Gastrocnemius medialis (tissue), 4 donors: ENCODE data around the gene LRRC66. TPM values are rescaled to one million over a fixed set of nuclear protein-coding genes. Genes with fewer than 3 reads are reported as not detected.
A peak's percentile ranks its signal among the peaks of the same experiment; 100 is the strongest.

Experiments used
- ATAC-seq, 2 donors: fragments of 150-250 bp; one replicate each; pipeline ENCODE4 v1.9.1; 2016
- DNase-seq, 2 donors: peaks; one replicate each; pipeline ENCODE4 v3.0.0-alpha.2; 2019
- H3K27ac ChIP-seq, 4 donors: fragments of 200-600 bp; sonication (generic); 1 replicate in 1 of 4; 2 replicates in 3 of 4; pipeline ENCODE4 v1.5.1; 2016 to 2018; ENCODE audit warnings: mild to moderate bottlenecking in 2 of 4, moderate library complexity in 1 of 4
- H3K27me3 ChIP-seq, 3 donors: fragments of 200-600 bp; sonication (generic) in 2 of 3; 1 replicate in 1 of 3; 2 replicates in 2 of 3; pipeline versions ENCODE4 v1.5.1 to v1.6.0; 2016 to 2019; ENCODE audit warnings: mild to moderate bottlenecking in 1 of 3, moderate library complexity in 1 of 3
- H3K36me3 ChIP-seq, 2 donors: fragments of 200-600 bp; sonication (generic) in 1 of 2; one replicate each; pipeline ENCODE4 v1.5.1; 2017 to 2018
- H3K4me1 ChIP-seq, 2 donors: fragments of 200-600 bp; sonication (generic) in 1 of 2; one replicate each; pipeline ENCODE4 v1.5.1; 2016 to 2017; ENCODE audit warnings: mild to moderate bottlenecking in 2 of 2
- H3K4me3 ChIP-seq, 4 donors: fragments of 200-600 bp; sonication (generic) in 3 of 4; 1 replicate in 1 of 4; 2 replicates in 3 of 4; pipeline ENCODE4 v1.5.1; 2016 to 2019; ENCODE audit warnings: mild to moderate bottlenecking in 2 of 4
- H3K9me3 ChIP-seq, 3 donors: fragments of 200-600 bp; sonication (generic) in 2 of 3; 1 replicate in 1 of 3; 2 replicates in 2 of 3; pipeline ENCODE4 v1.5.1; 2016 to 2019
- POLR2A ChIP-seq, 2 donors: fragments of 450-650 bp; IDR thresholded peaks; one replicate each; pipeline ENCODE4 v1.6.1; 2017; ENCODE audit warnings: antibody characterized with exemption in 2 of 2, mild to moderate bottlenecking in 2 of 2, moderate library complexity in 2 of 2
- in situ Hi-C, 4 donors: fragments of 200-750 bp; cut with MboI; loops; one replicate each; pipeline versions ENCODE4 v1.15.0 to v1.8.0; 2017; ENCODE audit warnings: low sequenced_read_pairs in 4 of 4
- intact Hi-C: fragments of 100-400 bp; cut with DNase I; formaldehyde crosslinking; loops from one replicate; pipeline ENCODE4 v1.15.1; 2023; ENCODE audit warnings: low total_unique reads
- total RNA-seq, 4 donors: library from RNA; depleted of rRNA; stranded (reverse); fragments of >200 nt; gene quantifications; one replicate each; pipeline versions ENCODE4 v1.1.0 to v1.2.3, GENCODE V29; 2016
- TF ChIP-seq, protein P1 (sequence below), 5 experiments: fragments of 450-650 bp in 3 of 5; fragments of 200-600 bp in 2 of 5; sonication (generic) in 2 of 5; IDR thresholded peaks in 4 of 5; conservative IDR thresholded peaks in 1 of 5; 1 replicate in 4 of 5; 2 replicates in 1 of 5; pipeline ENCODE4 v1.5.1; 2016 to 2019; ENCODE audit warnings: antibody characterized with exemption in 5 of 5, mild to moderate bottlenecking in 3 of 5, moderate library complexity in 3 of 5

The LRRC66 gene
- total RNA-seq, 4 donors from 2014 or later = 0.33 to 3.3 (median 1.1) TPM

DNA sequence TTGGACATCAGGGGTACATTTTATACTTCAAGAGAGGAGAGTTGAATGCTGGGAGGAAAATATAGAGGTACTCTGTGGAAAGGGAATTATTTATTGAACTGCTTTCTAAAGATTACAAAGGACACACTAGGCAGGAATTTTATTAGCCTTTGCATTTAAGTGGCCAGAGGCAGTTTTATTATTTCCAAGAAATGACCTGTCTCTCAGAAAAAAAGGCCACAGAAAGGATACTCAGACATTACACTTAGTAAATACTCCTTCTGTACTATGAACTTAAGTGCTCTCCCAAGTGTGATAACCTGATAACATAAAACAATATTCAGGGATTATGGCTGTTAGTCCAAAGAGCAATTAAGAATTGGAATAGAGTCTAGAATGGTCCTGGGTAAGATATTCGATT lies 7.5 kb downstream of the LRRC66 start:
- intact Hi-C loops (no loop called here), in situ Hi-C loops (loop anchor here in 2 of 4 donors (10.0 to 25.0 kb wide), 2 partner anchors 100 to 118 kb away; no protein-coding TSS in a partner anchor)
- Histone ChIP-seq H3K27me3 (no peaks in the 10 kb centered on the region), H3K9me3 (no peaks in the 10 kb centered on the region), H3K4me3 (no peak overlapping the region), H3K27ac (no peak overlapping the region), H3K4me1 (no peaks in the 10 kb centered on the region), H3K36me3 (peaks cover 0 to 34% of the 10 kb centered on the region in 2 donors)
- ATAC-seq (no peak), DNase-seq (no peak)
- no peak for TF ChIP-seq POLR2A (IDR thresholded peaks at IDR 0.05)
- TF ChIP-seq, protein P1, sequence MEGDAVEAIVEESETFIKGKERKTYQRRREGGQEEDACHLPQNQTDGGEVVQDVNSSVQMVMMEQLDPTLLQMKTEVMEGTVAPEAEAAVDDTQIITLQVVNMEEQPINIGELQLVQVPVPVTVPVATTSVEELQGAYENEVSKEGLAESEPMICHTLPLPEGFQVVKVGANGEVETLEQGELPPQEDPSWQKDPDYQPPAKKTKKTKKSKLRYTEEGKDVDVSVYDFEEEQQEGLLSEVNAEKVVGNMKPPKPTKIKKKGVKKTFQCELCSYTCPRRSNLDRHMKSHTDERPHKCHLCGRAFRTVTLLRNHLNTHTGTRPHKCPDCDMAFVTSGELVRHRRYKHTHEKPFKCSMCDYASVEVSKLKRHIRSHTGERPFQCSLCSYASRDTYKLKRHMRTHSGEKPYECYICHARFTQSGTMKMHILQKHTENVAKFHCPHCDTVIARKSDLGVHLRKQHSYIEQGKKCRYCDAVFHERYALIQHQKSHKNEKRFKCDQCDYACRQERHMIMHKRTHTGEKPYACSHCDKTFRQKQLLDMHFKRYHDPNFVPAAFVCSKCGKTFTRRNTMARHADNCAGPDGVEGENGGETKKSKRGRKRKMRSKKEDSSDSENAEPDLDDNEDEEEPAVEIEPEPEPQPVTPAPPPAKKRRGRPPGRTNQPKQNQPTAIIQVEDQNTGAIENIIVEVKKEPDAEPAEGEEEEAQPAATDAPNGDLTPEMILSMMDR (IDR thresholded peaks at IDR 0.05 in 4 of 5, conservative IDR thresholded peaks at IDR 0.05 in 1 of 5) = no peak

- ATAC-seq (no peak), DNase-seq (no peak)
- intact Hi-C loops = no loop called here
- H3K27ac ChIP-seq = no peak overlapping the region
- no peaks in the 10 kb centered on the region for H3K9me3 ChIP-seq
- no peaks in the 10 kb centered on the region for H3K27me3 ChIP-seq
- TF ChIP-seq POLR2A (IDR thresholded peaks at IDR 0.05) = no peak
- TF ChIP-seq, protein P1 (IDR thresholded peaks at IDR 0.05 in 4 of 5, conservative IDR thresholded peaks at IDR 0.05 in 1 of 5) = no peak
- in situ Hi-C loops = loop anchor here in 2 of 4 donors (10.0 to 25.0 kb wide), 2 partner anchors 99 to 116 kb away; no protein-coding TSS in a partner anchor
- peaks cover 0 to 20% of the 10 kb centered on the region in 2 donors for H3K36me3 ChIP-seq
- no peak overlapping the region for H3K4me3 ChIP-seq
- no peaks in the 10 kb centered on the region for H3K4me1 ChIP-seq
These were observed 9.2 kb downstream of the LRRC66 start for GRCh38 chr4:52010986-52011385.

- Histone ChIP-seq H3K27ac (no peak overlapping the region), H3K36me3 (peaks cover 0 to 6% of the 10 kb centered on the region in 2 donors), H3K9me3 (no peaks in the 10 kb centered on the region), H3K4me1 (no peaks in the 10 kb centered on the region), H3K27me3 (no peaks in the 10 kb centered on the region), H3K4me3 (no peak overlapping the region)
- TF ChIP-seq, protein P1 (IDR thresholded peaks at IDR 0.05 in 4 of 5, conservative IDR thresholded peaks at IDR 0.05 in 1 of 5) = no peak
- no peak for TF ChIP-seq POLR2A (IDR thresholded peaks at IDR 0.05)
- no peak for DNase-seq
- intact Hi-C loops (no loop called here), in situ Hi-C loops (loop anchor here in 1 of 4 donors (25.0 kb wide), 1 partner anchor 95 kb away; no protein-coding TSS in a partner anchor)
- ATAC-seq = no peak
These were observed 13.3 kb downstream of the LRRC66 start for GRCh38 chr4:52006887-52007286.

DNA sequence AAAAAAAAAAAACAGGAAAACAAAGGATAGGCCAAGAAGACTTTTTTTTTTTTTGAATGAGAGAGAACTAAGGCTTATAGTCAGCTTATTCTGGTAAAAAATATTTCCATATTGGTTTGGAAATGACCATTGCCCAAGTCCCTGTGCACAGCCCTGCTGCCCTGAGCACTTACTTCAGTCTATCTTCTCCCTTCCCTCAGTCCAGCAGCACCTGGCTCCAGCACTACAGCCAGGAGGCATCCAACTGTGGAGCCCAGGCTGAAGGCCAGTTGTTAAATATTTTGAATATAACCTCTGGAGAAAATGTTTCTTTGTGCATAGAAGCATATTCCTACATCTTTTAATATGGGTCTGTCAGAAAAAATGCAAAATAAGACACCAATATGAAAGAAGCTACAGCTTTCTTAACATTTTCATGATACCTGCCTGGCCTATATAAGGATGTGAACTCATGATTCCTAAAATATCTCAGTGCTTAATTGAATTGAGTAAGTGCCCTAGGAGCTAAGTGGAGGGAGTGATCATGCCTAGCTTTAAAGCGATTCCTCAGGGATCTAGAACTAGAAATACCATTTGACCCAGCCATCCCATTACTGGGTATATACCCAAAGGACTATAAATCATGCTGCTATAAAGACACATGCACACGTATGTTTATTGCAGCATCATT lies 14.4 kb downstream of the LRRC66 start:
- H3K4me1 ChIP-seq = no peaks in the 10 kb centered on the region
- intact Hi-C loops = no loop called here
- in situ Hi-C loops = loop anchor here in 1 of 4 donors (25.0 kb wide), 1 partner anchor 93 kb away; no protein-coding TSS in a partner anchor
- no peaks in the 10 kb centered on the region for H3K27me3 ChIP-seq
- no peaks in the 10 kb centered on the region for H3K9me3 ChIP-seq
- DNase-seq = no peak
- H3K27ac ChIP-seq = no peak overlapping the region
- TF ChIP-seq POLR2A (IDR thresholded peaks at IDR 0.05) = no peak
- TF ChIP-seq, protein P1 (IDR thresholded peaks at IDR 0.05 in 4 of 5, conservative IDR thresholded peaks at IDR 0.05 in 1 of 5) = no peak
- ATAC-seq = peak in 1 of 2 donors; percentile 65
- H3K36me3 ChIP-seq = peaks cover 0 to 9% of the 10 kb centered on the region in 2 donors
- no peak overlapping the region for H3K4me3 ChIP-seq
